GM12878 (cell line): ENCODE data around the gene ENAH. TPM values are rescaled to one million over a fixed set of nuclear protein-coding genes. Genes with fewer than 3 reads are reported as not detected.

ENCODE experiments used
- ETV6 ChIP-seq, 2 experiments: fragments of 450-650 bp in 1 of 2; IDR thresholded peaks in 1 of 2; conservative IDR thresholded peaks in 1 of 2; 2 replicates each; pipeline ENCODE4 v1.6.1; 2014; ENCODE audit warnings: antibody characterized with exemption in 1 of 2, borderline replicate concordance in 1 of 2, low read depth in 1 of 2, mild to moderate bottlenecking in 1 of 2, moderate library complexity in 1 of 2
- GATAD2B ChIP-seq: fragments of 450-650 bp; conservative IDR thresholded peaks from 2 replicates; pipeline ENCODE4 v1.6.1; 2017; ENCODE audit warnings: low read depth, mild to moderate bottlenecking, moderate library complexity
- MTA2 ChIP-seq: fragments of 450-650 bp; IDR thresholded peaks from 2 replicates; pipeline ENCODE4 v1.6.1; 2016; ENCODE audit warnings: low read depth, mild to moderate bottlenecking, moderate library complexity
- PKNOX1 ChIP-seq: fragments of 450-650 bp; IDR thresholded peaks from 2 replicates; pipeline ENCODE4 v1.6.1; 2016; ENCODE audit warnings: mild to moderate bottlenecking
- POLR2AphosphoS5 ChIP-seq: IDR thresholded peaks from 2 replicates; pipeline ENCODE4 v1.6.1; 2011; ENCODE audit warnings: mild to moderate bottlenecking, low read length, inconsistent platforms
- STAT1 ChIP-seq: fragments of 450-650 bp; conservative IDR thresholded peaks from 2 replicates; pipeline ENCODE4 v1.6.1; 2014; ENCODE audit warnings: antibody characterized with exemption, mild to moderate bottlenecking
- TBL1XR1 ChIP-seq: IDR thresholded peaks from 2 replicates; pipeline ENCODE4 v1.6.1; 2012; ENCODE audit warnings: low read depth, low read length, improper control_type of control experiment
- TCF7 ChIP-seq: IDR thresholded peaks from 2 replicates; pipeline ENCODE4 v1.6.1; 2014; ENCODE audit warnings: antibody characterized with exemption, borderline replicate concordance
- polyA plus RNA-seq, 11 experiments: library from polyadenylated mRNA; depleted of rRNA in 4 of 11; unstranded in 6 of 11; stranded (reverse) in 5 of 11; fragments of >200 nt; fragmentation: Nextera tagmentation in 4 of 11; fragmentation: Illumina TruSeq in 1 of 11; extraction: Ambion mirVana in 4 of 11; extraction: Trizol in 1 of 11; gene quantifications; 1 replicate in 1 of 11; 2 replicates in 10 of 11; pipeline versions ENCODE4 v1.2.1 to v1.2.3, GENCODE V29; 2011 to 2016; ENCODE audit warnings: inconsistent platforms in 2 of 11, missing spikeins in 2 of 11, low read depth in 1 of 11
- total RNA-seq, 4 experiments: library from RNA; depleted of rRNA in 3 of 4; stranded (reverse); fragments of >200 nt in 3 of 4; fragmentation: Illumina TruSeq in 1 of 4; extraction: Trizol in 1 of 4; gene quantifications; 2 replicates each; pipeline versions ENCODE4 v1.2.1 to v1.2.3, GENCODE V29; 2013 to 2021
- TF ChIP-seq, protein P1 (sequence below): IDR thresholded peaks from 2 replicates; pipeline ENCODE4 v1.6.1; 2012; ENCODE audit warnings: low read depth, low read length, improper control_type of control experiment

ENAH gene
- total and polyA plus RNA-seq, 10 of the 15 experiments (the other 5 are each of a cell fraction or from before 2014, with no cell fraction given) = under 0.01 to 0.62 (median 0.06) TPM; not detected in 5

GRCh38 chr1:225467193-225468020 lies 185.5 kb downstream of the ENAH start (continued):
- TF ChIP-seq PKNOX1 = peak; percentile 84
- no peak for TF ChIP-seq TBL1XR1
- peak; percentile 64; the same call in 1 of the 2 replicates for TF ChIP-seq POLR2AphosphoS5
- no peak for TF ChIP-seq TCF7
- TF ChIP-seq ETV6 (conservative IDR thresholded peaks at IDR 0.05 in 1 of 2, IDR thresholded peaks at IDR 0.05 in 1 of 2; ENCODE audit: borderline replicate concordance in 1 of 2, low read depth in 1 of 2) = peak in 1 of 2 experiments; percentile 82; a peak in 2 of 4 replicates
- 0 out of 2 replicates have a peak, but pooled peaks have one; percentile 22 for TF ChIP-seq MTA2
- TF ChIP-seq GATAD2B = 0 out of 2 replicates have a peak, but pooled peaks have one; percentile 63
- TF ChIP-seq, protein P1, sequence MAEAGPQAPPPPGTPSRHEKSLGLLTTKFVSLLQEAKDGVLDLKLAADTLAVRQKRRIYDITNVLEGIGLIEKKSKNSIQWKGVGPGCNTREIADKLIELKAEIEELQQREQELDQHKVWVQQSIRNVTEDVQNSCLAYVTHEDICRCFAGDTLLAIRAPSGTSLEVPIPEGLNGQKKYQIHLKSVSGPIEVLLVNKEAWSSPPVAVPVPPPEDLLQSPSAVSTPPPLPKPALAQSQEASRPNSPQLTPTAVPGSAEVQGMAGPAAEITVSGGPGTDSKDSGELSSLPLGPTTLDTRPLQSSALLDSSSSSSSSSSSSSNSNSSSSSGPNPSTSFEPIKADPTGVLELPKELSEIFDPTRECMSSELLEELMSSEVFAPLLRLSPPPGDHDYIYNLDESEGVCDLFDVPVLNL = peak; percentile 19; the same call in 1 of the 2 replicates
- TF ChIP-seq STAT1 = no peak
